OCI-LY7 (cell line): Measurements from ENCODE around the gene UHRF2. TPM values are rescaled to one million over a fixed set of nuclear protein-coding genes. Genes with fewer than 3 reads are reported as not detected.

Source experiments
- BruUV-seq: library from RNA; stranded (reverse); fragments of 400-500 nt; replicated peaks from 2 replicates; lab custom pipeline; 2021; lab: Mats Ljungman, UMichigan
- CTCF ChIA-PET: fragments of 300-600 bp; sonication (Branson Sonifier 250); formaldehyde crosslinking; loops from one replicate; lab custom pipeline; 2022; ENCODE audit warnings: antibody characterized with exemption; ENCODE audit not compliant: unreplicated experiment; lab: Charles Lee
- POLR2A ChIA-PET: fragments of 300-600 bp; sonication (Branson Sonifier 250); formaldehyde crosslinking; loops from one replicate; lab custom pipeline; 2022; ENCODE audit warnings: antibody characterized with exemption; lab: Charles Lee
- DNase-seq: peaks from one replicate; pipeline ENCODE4 v3.0.0-alpha.2; 2015; ENCODE audit warnings: low spot score
- H2AFZ ChIP-seq: fragments of 200-600 bp; sonication (generic), shearing (Covaris generic); 2 replicates; pipeline ENCODE4 v1.6.1; 2014; ENCODE audit warnings: mild to moderate bottlenecking, antibody characterized with exemption, low read length, moderate library complexity
- H3K27ac ChIP-seq: fragments of 200-600 bp; sonication (generic); 2 replicates; pipeline ENCODE4 v1.5.1; 2014; ENCODE audit warnings: mixed run types, low read depth, mild to moderate bottlenecking, moderate library complexity, low read length, inconsistent platforms; ENCODE audit not compliant: poor library complexity, severe bottlenecking
- H3K36me3 ChIP-seq: fragments of 200-600 bp; sonication (generic); 2 replicates; pipeline ENCODE4 v1.6.1; 2014; ENCODE audit warnings: mild to moderate bottlenecking, antibody characterized with exemption, low read length, moderate library complexity, mixed read lengths; ENCODE audit not compliant: insufficient read depth
- H3K4me1 ChIP-seq: fragments of 200-600 bp; sonication (generic); 2 replicates; pipeline ENCODE4 v1.5.1; 2014; ENCODE audit warnings: mild to moderate bottlenecking, low read length; ENCODE audit not compliant: insufficient read depth, poor library complexity, severe bottlenecking
- H3K4me2 ChIP-seq: fragments of 200-600 bp; sonication (generic); 2 replicates; pipeline ENCODE4 v1.6.1; 2014; ENCODE audit warnings: mild to moderate bottlenecking, low read length
- H3K4me3 ChIP-seq: fragments of 200-600 bp; sonication (generic); 2 replicates; pipeline ENCODE4 v1.5.1; 2014; ENCODE audit warnings: mild to moderate bottlenecking, low read depth, low read length; ENCODE audit not compliant: poor library complexity, severe bottlenecking
- H3K79me2 ChIP-seq: fragments of 200-600 bp; sonication (generic); 2 replicates; pipeline ENCODE4 v1.6.1; 2016; ENCODE audit warnings: low read depth, mild to moderate bottlenecking, low read length, moderate library complexity, mixed read lengths; ENCODE audit not compliant: insufficient read depth
- H3K9me2 ChIP-seq: fragments of 200-600 bp; sonication (generic); 2 replicates; pipeline ENCODE4 v1.6.1; 2016; ENCODE audit warnings: mild to moderate bottlenecking, low read length, mixed read lengths; ENCODE audit not compliant: insufficient read depth
- H3K9me3 ChIP-seq: fragments of 200-600 bp; sonication (generic); 2 replicates; pipeline ENCODE4 v1.6.1; 2014; ENCODE audit warnings: mild to moderate bottlenecking, mixed run types, low read length, mixed read lengths
- H4K20me1 ChIP-seq: fragments of 200-600 bp; sonication (generic); 2 replicates; pipeline ENCODE4 v1.6.1; 2014; ENCODE audit warnings: mild to moderate bottlenecking, antibody characterized with exemption, low read length, moderate library complexity, mixed read lengths; ENCODE audit not compliant: insufficient read depth
- CTCF ChIP-seq: fragments of 200-600 bp; sonication (generic); conservative IDR thresholded peaks from 2 replicates; pipeline ENCODE4 v1.5.1; 2014; ENCODE audit warnings: mild to moderate bottlenecking, antibody characterized with exemption, low read length, moderate library complexity, mixed read lengths
- EZH2phosphoT487 ChIP-seq: fragments of 200-600 bp; sonication (generic); IDR thresholded peaks from 2 replicates; pipeline ENCODE4 v1.6.1; 2018; ENCODE audit warnings: low read depth, borderline replicate concordance, mild to moderate bottlenecking, mixed run types, antibody characterized with exemption, low read length, moderate library complexity, mixed read lengths
- intact Hi-C: fragments of 100-400 bp; cut with micrococcal nuclease; formaldehyde crosslinking; loops from one replicate; pipeline ENCODE4 v1.10.0; 2022; ENCODE audit not compliant: unreplicated experiment
- total RNA-seq, 2 experiments: library from RNA; depleted of rRNA in 1 of 2; stranded (reverse); fragments of >200 nt in 1 of 2; shearing (Covaris generic) in 1 of 2; gene quantifications; 2 replicates each; pipeline ENCODE4 v1.2.3, GENCODE V29; 2014 to 2022

The UHRF2 gene
- total RNA-seq, 2 experiments from 2014 or later, result 70.1 to 76.6 TPM

- Histone ChIP-seq H2AFZ (no peak overlapping the region), H3K79me2 (peaks cover 98% of the 10 kb centered on the region), H3K9me2 (no peaks in the 10 kb centered on the region), H3K4me3 (no peak overlapping the region), H3K9me3 (no peaks in the 10 kb centered on the region), H3K27ac (no peak overlapping the region), H3K4me1 (peaks cover 9% of the 10 kb centered on the region), H3K4me2 (no peak overlapping the region), H4K20me1 (peaks cover 32% of the 10 kb centered on the region), H3K36me3 (peaks cover 94% of the 10 kb centered on the region)
- BruUV-seq, result no TSS peak
- TF ChIP-seq EZH2phosphoT487 (no peak), CTCF (no peak)
- intact Hi-C loops, result no loop called here
- ChIA-PET POLR2A (interaction anchor here (1.5 kb wide), 1 partner anchor 9 kb away, joined by 4 read pairs; no protein-coding TSS in a partner anchor), CTCF (no interaction called here)
- DNase-seq, result no peak
Observed at GRCh38 chr9:6441269-6441668, 28.3 kb downstream of the UHRF2 start.

GRCh38 chr9:6443661-6444060, 30.7 kb downstream of the UHRF2 start:
- peaks cover 33% of the 10 kb centered on the region for H4K20me1 ChIP-seq
- no peak overlapping the region for H3K4me2 ChIP-seq
- TF ChIP-seq CTCF (no peak), EZH2phosphoT487 (no peak)
- H3K9me3 ChIP-seq, result no peaks in the 10 kb centered on the region
- no TSS peak for BruUV-seq
- ChIA-PET CTCF (no interaction called here), POLR2A (interaction anchor here (0.8 to 1.4 kb wide), 2 partner anchors 10 to 16 kb away, joined by 3 to 6 read pairs; no protein-coding TSS in a partner anchor)
- peaks cover 9% of the 10 kb centered on the region for H3K4me1 ChIP-seq
- intact Hi-C loops, result no loop called here
- no peak overlapping the region for H3K27ac ChIP-seq
- no peak overlapping the region for H3K4me3 ChIP-seq
- DNase-seq, result no peak
- peaks cover 92% of the 10 kb centered on the region for H3K79me2 ChIP-seq
- H3K36me3 ChIP-seq, result peaks cover 81% of the 10 kb centered on the region
- H3K9me2 ChIP-seq, result no peaks in the 10 kb centered on the region
- no peak overlapping the region for H2AFZ ChIP-seq

- Histone ChIP-seq H3K36me3 (peaks cover 76% of the 10 kb centered on the region), H3K27ac (no peak overlapping the region)
- POLR2A ChIA-PET, result no interaction called here
Observed at GRCh38 chr9:6444128-6444527, 31.1 kb downstream of the UHRF2 start.

More at GRCh38 chr9:6444128-6444527, 31.1 kb downstream of the UHRF2 start:
- H4K20me1 ChIP-seq, result peaks cover 37% of the 10 kb centered on the region
- no peak overlapping the region for H3K4me2 ChIP-seq
- no peak overlapping the region for H2AFZ ChIP-seq
- TF ChIP-seq EZH2phosphoT487 (no peak), CTCF (no peak)
- no peak for DNase-seq
- no TSS peak for BruUV-seq
- intact Hi-C loops, result no loop called here
- peaks cover 92% of the 10 kb centered on the region for H3K79me2 ChIP-seq
- no peaks in the 10 kb centered on the region for H3K9me2 ChIP-seq
- H3K9me3 ChIP-seq, result no peaks in the 10 kb centered on the region
- CTCF ChIA-PET, result no interaction called here
- peaks cover 12% of the 10 kb centered on the region for H3K4me1 ChIP-seq
- H3K4me3 ChIP-seq, result no peak overlapping the region
